ENCODE results near the gene RIOX2.

Gene RIOX2
- long read RNA-seq, full-length matches to known transcripts: 112 of 222 reads
- long read RNA-seq, partial matches to known transcripts: 43 of 222 reads
- long read RNA-seq, other reads (novel, unspliced or antisense): 67 of 222 reads

DNA sequence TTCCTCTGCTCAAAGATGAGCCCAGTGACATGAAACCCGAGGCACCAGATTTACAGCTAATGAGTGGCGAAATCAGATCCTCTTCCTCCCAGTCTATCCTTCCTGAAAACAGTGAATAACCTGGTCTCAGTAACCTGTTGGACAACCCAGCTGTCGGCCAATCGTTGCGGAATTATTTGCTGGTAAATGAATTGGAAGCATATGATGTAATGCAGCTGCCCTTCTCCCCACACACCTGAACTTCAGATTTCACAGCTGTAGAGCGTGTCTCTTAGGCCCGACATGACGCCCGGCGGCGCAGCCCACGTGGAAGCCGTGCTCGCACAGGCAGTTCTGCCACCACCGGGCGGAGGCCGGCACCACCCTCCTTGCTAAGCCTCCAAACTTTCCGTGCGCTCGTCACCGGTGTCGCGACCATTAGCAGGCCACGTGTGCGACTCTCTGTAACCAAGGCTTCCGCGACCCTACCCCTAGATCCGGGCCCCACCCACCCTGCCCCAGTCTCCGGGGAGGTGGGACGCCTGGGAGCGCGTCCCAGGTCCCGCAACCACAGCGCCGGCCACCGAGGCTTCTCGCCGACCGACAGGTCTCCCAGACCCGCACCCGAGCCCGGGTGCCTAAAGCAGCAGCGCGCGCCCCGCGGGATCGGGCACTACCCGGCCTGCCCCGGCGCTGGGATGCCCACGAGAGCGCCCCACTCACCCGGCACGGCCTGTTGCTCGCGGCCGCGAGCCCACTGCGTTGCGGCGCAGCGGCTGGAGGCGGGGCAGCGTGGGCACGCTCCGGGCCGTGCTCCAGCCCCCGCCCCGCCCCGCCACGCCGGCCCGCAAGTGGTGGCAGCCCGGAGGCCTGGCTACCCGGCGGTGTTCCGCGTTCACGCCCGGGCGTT, at the start of gene RIOX2:
Gene RIOX2 (minus strand): TSS at position 753 of the 889 bp plus-strand sequence. CDS start 4,838 bp downstream, outside the sequence.
- DNase-seq (ENCODE audit: low read depth in 1 of 2, low spot score in 1 of 2): peak; percentile 41 to 74
- no peaks in the 10 kb centered on the region for H3K27me3 ChIP-seq (ENCODE audit: insufficient read depth, poor library complexity, severe bottlenecking)
- peak; percentile 32; the same call in 1 of the 2 replicates for TF ChIP-seq SPI1 (IDR thresholded peaks at IDR 0.05; ENCODE audit: borderline replicate concordance, low read depth)
- TF ChIP-seq, protein P1, sequence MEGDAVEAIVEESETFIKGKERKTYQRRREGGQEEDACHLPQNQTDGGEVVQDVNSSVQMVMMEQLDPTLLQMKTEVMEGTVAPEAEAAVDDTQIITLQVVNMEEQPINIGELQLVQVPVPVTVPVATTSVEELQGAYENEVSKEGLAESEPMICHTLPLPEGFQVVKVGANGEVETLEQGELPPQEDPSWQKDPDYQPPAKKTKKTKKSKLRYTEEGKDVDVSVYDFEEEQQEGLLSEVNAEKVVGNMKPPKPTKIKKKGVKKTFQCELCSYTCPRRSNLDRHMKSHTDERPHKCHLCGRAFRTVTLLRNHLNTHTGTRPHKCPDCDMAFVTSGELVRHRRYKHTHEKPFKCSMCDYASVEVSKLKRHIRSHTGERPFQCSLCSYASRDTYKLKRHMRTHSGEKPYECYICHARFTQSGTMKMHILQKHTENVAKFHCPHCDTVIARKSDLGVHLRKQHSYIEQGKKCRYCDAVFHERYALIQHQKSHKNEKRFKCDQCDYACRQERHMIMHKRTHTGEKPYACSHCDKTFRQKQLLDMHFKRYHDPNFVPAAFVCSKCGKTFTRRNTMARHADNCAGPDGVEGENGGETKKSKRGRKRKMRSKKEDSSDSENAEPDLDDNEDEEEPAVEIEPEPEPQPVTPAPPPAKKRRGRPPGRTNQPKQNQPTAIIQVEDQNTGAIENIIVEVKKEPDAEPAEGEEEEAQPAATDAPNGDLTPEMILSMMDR (IDR thresholded peaks at IDR 0.05; ENCODE audit: insufficient read depth, low read length): no peak
- H3K27ac ChIP-seq (replicated peaks): peak within 1 kb of the TSS; percentile 65
- H3K4me3 ChIP-seq (replicated peaks; ENCODE audit: insufficient read depth, low read length): peak within 1 kb of the TSS; percentile 59

DNA sequence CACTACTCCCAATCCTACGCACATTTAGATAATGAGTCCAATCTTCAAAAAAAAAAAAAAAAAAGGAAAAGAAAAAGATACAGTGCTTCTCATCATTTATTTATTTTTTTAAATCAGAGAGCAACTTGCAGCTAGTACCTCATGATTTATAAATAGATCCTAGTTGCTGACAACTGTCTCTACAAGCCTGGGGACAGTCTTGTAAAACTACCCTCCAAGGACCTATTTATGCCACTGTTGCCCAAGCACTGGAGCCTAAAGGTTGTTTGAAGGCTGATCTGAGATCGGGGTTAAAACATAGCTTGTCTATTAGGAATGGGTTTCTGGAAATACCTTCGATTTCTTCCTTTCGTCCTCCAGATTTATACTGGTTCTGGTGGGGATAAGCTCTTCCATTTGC, 48.2 kb upstream of the RIOX2 start:
- DNase-seq (ENCODE audit: low read depth in 1 of 2, low spot score in 1 of 2): no peak
- TF ChIP-seq GABPA (IDR thresholded peaks at IDR 0.05; ENCODE audit: low read depth) (no peak), REST (IDR thresholded peaks at IDR 0.05; ENCODE audit: insufficient replicate concordance, low read depth) (no peak), POLR2AphosphoS5 (IDR thresholded peaks at IDR 0.05; ENCODE audit: low read depth) (no peak), SPI1 (IDR thresholded peaks at IDR 0.05; ENCODE audit: borderline replicate concordance, low read depth) (no peak)
- TF ChIP-seq, protein P1 (IDR thresholded peaks at IDR 0.05; ENCODE audit: insufficient read depth, low read length): no peak
- Histone ChIP-seq H3K27me3 (ENCODE audit: insufficient read depth, poor library complexity, severe bottlenecking) (no peaks in the 10 kb centered on the region), H3K27ac (replicated peaks) (no peak overlapping the region), H3K4me3 (replicated peaks; ENCODE audit: insufficient read depth, low read length) (no peak overlapping the region)

GRCh38 chr3:98018301-98018700, 46.1 kb upstream of the RIOX2 start:
- no peak for DNase-seq (ENCODE audit: low read depth in 1 of 2, low spot score in 1 of 2)
- Histone ChIP-seq H3K27me3 (ENCODE audit: insufficient read depth, poor library complexity, severe bottlenecking) (no peaks in the 10 kb centered on the region), H3K27ac (replicated peaks) (no peak overlapping the region), H3K4me3 (replicated peaks; ENCODE audit: insufficient read depth, low read length) (no peak overlapping the region)
- TF ChIP-seq SPI1 (IDR thresholded peaks at IDR 0.05; ENCODE audit: borderline replicate concordance, low read depth) (no peak), GABPA (IDR thresholded peaks at IDR 0.05; ENCODE audit: low read depth) (no peak), POLR2AphosphoS5 (IDR thresholded peaks at IDR 0.05; ENCODE audit: low read depth) (no peak), REST (IDR thresholded peaks at IDR 0.05; ENCODE audit: insufficient replicate concordance, low read depth) (no peak)
- TF ChIP-seq, protein P1 (IDR thresholded peaks at IDR 0.05; ENCODE audit: insufficient read depth, low read length): no peak
